ENCODE results near the gene KDM3A. TPM values are rescaled to one million over a fixed set of nuclear protein-coding genes. Genes with fewer than 3 reads are reported as not detected.

Gene KDM3A
- total RNA-seq, 1 experiment from 2014 or later: 34.2 TPM

DNA sequence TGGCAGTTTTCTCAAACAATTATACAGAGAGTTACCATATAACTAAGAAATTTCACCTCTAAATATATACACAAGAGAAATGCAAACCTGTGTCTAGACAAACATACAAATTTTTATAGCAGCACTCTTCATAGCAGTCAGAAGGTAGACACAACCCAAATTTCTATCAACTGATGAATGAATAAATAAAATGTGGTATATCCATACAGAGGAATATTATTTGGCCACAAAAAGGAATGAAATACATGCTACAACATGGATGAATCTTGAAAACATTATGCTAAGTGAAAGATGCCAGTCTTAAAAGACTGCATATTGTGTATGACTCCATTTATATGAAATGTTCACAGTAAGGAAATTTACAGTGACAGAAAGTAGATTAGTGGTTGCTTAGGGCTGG lies 30.6 kb upstream of the KDM3A start:
- Mint-ChIP-seq H3K4me3 (no peak overlapping the region), H3K27ac (no peak overlapping the region), H3K36me3 (no peaks in the 10 kb centered on the region), H3K27me3 (ENCODE audit: low read depth) (peaks cover 10% of the 10 kb centered on the region), H3K9me3 (peaks cover 24% of the 10 kb centered on the region), H3K4me1 (peaks cover 7% of the 10 kb centered on the region; the same call in 1 of the 2 replicates)
- TF ChIP-seq ZNF416 (CRISPR knock-in tag; IDR thresholded peaks at IDR 0.05) (no peak), ZNF396 (CRISPR knock-in tag; IDR thresholded peaks at IDR 0.05; ENCODE audit: borderline replicate concordance) (no peak), GABPB1 (CRISPR knock-in tag; IDR thresholded peaks at IDR 0.05) (no peak)
- TF ChIP-seq, protein P1, sequence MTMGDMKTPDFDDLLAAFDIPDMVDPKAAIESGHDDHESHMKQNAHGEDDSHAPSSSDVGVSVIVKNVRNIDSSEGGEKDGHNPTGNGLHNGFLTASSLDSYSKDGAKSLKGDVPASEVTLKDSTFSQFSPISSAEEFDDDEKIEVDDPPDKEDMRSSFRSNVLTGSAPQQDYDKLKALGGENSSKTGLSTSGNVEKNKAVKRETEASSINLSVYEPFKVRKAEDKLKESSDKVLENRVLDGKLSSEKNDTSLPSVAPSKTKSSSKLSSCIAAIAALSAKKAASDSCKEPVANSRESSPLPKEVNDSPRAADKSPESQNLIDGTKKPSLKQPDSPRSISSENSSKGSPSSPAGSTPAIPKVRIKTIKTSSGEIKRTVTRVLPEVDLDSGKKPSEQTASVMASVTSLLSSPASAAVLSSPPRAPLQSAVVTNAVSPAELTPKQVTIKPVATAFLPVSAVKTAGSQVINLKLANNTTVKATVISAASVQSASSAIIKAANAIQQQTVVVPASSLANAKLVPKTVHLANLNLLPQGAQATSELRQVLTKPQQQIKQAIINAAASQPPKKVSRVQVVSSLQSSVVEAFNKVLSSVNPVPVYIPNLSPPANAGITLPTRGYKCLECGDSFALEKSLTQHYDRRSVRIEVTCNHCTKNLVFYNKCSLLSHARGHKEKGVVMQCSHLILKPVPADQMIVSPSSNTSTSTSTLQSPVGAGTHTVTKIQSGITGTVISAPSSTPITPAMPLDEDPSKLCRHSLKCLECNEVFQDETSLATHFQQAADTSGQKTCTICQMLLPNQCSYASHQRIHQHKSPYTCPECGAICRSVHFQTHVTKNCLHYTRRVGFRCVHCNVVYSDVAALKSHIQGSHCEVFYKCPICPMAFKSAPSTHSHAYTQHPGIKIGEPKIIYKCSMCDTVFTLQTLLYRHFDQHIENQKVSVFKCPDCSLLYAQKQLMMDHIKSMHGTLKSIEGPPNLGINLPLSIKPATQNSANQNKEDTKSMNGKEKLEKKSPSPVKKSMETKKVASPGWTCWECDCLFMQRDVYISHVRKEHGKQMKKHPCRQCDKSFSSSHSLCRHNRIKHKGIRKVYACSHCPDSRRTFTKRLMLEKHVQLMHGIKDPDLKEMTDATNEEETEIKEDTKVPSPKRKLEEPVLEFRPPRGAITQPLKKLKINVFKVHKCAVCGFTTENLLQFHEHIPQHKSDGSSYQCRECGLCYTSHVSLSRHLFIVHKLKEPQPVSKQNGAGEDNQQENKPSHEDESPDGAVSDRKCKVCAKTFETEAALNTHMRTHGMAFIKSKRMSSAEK (CRISPR knock-in tag; IDR thresholded peaks at IDR 0.05; ENCODE audit: borderline replicate concordance): no peak
- TF ChIP-seq, protein P2, sequence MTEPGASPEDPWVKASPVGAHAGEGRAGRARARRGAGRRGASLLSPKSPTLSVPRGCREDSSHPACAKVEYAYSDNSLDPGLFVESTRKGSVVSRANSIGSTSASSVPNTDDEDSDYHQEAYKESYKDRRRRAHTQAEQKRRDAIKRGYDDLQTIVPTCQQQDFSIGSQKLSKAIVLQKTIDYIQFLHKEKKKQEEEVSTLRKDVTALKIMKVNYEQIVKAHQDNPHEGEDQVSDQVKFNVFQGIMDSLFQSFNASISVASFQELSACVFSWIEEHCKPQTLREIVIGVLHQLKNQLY (CRISPR knock-in tag; IDR thresholded peaks at IDR 0.05): no peak
- TF ChIP-seq, protein P3, sequence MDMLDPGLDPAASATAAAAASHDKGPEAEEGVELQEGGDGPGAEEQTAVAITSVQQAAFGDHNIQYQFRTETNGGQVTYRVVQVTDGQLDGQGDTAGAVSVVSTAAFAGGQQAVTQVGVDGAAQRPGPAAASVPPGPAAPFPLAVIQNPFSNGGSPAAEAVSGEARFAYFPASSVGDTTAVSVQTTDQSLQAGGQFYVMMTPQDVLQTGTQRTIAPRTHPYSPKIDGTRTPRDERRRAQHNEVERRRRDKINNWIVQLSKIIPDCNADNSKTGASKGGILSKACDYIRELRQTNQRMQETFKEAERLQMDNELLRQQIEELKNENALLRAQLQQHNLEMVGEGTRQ (CRISPR knock-in tag; IDR thresholded peaks at IDR 0.05): no peak
- ATAC-seq: no peak
- DNase-seq (ENCODE audit: low spot score): no peak
- POLR2A ChIA-PET: no interaction called here
- CTCF ChIA-PET: no interaction called here

DNA sequence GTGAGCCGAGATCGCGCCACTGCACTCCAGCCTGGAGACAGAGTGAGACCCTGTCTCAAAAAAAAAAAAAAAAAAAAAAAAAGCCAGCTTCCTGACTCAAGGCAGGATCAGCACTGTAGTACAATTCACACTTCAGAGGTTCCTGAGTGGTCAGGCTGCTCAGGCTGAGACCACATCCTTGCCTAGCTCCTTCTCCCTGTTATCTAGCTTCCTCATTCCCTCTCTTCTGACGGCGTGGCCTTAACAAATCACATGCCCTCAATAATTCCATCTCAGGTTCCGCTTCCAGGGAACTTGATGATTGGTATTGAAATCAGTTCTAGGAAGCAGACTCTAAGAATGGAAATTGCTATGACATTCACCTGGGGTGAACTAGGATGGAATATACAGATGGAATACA lies 29.8 kb upstream of the KDM3A start:
- Mint-ChIP-seq H3K36me3 (no peaks in the 10 kb centered on the region), H3K27ac (no peak overlapping the region), H3K4me1 (peaks cover 9% of the 10 kb centered on the region), H3K4me3 (no peak overlapping the region), H3K9me3 (peaks cover 21% of the 10 kb centered on the region), H3K27me3 (ENCODE audit: low read depth) (peaks cover 10% of the 10 kb centered on the region)
- ChIA-PET CTCF (no interaction called here), POLR2A (no interaction called here)
- no peak for DNase-seq (ENCODE audit: low spot score)
- ATAC-seq: no peak
- TF ChIP-seq, protein P4, sequence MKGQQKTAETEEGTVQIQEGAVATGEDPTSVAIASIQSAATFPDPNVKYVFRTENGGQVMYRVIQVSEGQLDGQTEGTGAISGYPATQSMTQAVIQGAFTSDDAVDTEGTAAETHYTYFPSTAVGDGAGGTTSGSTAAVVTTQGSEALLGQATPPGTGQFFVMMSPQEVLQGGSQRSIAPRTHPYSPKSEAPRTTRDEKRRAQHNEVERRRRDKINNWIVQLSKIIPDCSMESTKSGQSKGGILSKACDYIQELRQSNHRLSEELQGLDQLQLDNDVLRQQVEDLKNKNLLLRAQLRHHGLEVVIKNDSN (CRISPR knock-in tag; IDR thresholded peaks at IDR 0.05): no peak
- TF ChIP-seq, protein P5, sequence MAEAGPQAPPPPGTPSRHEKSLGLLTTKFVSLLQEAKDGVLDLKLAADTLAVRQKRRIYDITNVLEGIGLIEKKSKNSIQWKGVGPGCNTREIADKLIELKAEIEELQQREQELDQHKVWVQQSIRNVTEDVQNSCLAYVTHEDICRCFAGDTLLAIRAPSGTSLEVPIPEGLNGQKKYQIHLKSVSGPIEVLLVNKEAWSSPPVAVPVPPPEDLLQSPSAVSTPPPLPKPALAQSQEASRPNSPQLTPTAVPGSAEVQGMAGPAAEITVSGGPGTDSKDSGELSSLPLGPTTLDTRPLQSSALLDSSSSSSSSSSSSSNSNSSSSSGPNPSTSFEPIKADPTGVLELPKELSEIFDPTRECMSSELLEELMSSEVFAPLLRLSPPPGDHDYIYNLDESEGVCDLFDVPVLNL (CRISPR knock-in tag; IDR thresholded peaks at IDR 0.05; ENCODE audit: borderline replicate concordance, low read depth): no peak
- TF ChIP-seq, protein P2 (CRISPR knock-in tag; IDR thresholded peaks at IDR 0.05): no peak
- TF ChIP-seq ATF1 (CRISPR knock-in tag; IDR thresholded peaks at IDR 0.05) (no peak), ZBTB21 (CRISPR knock-in tag; IDR thresholded peaks at IDR 0.05; ENCODE audit: borderline replicate concordance) (no peak), NR3C1 (CRISPR knock-in tag; conservative IDR thresholded peaks at IDR 0.05; ENCODE audit: low read depth) (no peak), FOXJ3 (CRISPR knock-in tag; IDR thresholded peaks at IDR 0.05; ENCODE audit: borderline replicate concordance) (no peak), OVOL2 (CRISPR knock-in tag; IDR thresholded peaks at IDR 0.05; ENCODE audit: borderline replicate concordance) (no peak), RELA (CRISPR knock-in tag; IDR thresholded peaks at IDR 0.05; ENCODE audit: borderline replicate concordance) (no peak)
- TF ChIP-seq, protein P6, sequence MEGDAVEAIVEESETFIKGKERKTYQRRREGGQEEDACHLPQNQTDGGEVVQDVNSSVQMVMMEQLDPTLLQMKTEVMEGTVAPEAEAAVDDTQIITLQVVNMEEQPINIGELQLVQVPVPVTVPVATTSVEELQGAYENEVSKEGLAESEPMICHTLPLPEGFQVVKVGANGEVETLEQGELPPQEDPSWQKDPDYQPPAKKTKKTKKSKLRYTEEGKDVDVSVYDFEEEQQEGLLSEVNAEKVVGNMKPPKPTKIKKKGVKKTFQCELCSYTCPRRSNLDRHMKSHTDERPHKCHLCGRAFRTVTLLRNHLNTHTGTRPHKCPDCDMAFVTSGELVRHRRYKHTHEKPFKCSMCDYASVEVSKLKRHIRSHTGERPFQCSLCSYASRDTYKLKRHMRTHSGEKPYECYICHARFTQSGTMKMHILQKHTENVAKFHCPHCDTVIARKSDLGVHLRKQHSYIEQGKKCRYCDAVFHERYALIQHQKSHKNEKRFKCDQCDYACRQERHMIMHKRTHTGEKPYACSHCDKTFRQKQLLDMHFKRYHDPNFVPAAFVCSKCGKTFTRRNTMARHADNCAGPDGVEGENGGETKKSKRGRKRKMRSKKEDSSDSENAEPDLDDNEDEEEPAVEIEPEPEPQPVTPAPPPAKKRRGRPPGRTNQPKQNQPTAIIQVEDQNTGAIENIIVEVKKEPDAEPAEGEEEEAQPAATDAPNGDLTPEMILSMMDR (IDR thresholded peaks at IDR 0.05): no peak
- TF ChIP-seq, protein P7, sequence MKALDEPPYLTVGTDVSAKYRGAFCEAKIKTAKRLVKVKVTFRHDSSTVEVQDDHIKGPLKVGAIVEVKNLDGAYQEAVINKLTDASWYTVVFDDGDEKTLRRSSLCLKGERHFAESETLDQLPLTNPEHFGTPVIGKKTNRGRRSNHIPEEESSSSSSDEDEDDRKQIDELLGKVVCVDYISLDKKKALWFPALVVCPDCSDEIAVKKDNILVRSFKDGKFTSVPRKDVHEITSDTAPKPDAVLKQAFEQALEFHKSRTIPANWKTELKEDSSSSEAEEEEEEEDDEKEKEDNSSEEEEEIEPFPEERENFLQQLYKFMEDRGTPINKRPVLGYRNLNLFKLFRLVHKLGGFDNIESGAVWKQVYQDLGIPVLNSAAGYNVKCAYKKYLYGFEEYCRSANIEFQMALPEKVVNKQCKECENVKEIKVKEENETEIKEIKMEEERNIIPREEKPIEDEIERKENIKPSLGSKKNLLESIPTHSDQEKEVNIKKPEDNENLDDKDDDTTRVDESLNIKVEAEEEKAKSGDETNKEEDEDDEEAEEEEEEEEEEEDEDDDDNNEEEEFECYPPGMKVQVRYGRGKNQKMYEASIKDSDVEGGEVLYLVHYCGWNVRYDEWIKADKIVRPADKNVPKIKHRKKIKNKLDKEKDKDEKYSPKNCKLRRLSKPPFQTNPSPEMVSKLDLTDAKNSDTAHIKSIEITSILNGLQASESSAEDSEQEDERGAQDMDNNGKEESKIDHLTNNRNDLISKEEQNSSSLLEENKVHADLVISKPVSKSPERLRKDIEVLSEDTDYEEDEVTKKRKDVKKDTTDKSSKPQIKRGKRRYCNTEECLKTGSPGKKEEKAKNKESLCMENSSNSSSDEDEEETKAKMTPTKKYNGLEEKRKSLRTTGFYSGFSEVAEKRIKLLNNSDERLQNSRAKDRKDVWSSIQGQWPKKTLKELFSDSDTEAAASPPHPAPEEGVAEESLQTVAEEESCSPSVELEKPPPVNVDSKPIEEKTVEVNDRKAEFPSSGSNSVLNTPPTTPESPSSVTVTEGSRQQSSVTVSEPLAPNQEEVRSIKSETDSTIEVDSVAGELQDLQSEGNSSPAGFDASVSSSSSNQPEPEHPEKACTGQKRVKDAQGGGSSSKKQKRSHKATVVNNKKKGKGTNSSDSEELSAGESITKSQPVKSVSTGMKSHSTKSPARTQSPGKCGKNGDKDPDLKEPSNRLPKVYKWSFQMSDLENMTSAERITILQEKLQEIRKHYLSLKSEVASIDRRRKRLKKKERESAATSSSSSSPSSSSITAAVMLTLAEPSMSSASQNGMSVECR (CRISPR knock-in tag; IDR thresholded peaks at IDR 0.05; ENCODE audit: borderline replicate concordance): no peak
- TF ChIP-seq, protein P8, sequence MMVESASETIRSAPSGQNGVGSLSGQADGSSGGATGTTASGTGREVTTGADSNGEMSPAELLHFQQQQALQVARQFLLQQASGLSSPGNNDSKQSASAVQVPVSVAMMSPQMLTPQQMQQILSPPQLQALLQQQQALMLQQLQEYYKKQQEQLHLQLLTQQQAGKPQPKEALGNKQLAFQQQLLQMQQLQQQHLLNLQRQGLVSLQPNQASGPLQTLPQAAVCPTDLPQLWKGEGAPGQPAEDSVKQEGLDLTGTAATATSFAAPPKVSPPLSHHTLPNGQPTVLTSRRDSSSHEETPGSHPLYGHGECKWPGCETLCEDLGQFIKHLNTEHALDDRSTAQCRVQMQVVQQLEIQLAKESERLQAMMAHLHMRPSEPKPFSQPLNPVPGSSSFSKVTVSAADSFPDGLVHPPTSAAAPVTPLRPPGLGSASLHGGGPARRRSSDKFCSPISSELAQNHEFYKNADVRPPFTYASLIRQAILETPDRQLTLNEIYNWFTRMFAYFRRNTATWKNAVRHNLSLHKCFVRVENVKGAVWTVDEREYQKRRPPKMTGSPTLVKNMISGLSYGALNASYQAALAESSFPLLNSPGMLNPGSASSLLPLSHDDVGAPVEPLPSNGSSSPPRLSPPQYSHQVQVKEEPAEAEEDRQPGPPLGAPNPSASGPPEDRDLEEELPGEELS (CRISPR knock-in tag; IDR thresholded peaks at IDR 0.05): no peak

Measured in WTC11 (cell line).